Heart left ventricle (tissue), 13 donors: Measurements from ENCODE around the gene P2RY8.

ENCODE experiments used
- POLR2A ChIP-seq, 2 donors: fragments of 450-650 bp; IDR thresholded peaks; one replicate each; pipeline ENCODE4 v1.6.1; 2017; ENCODE audit warnings: antibody characterized with exemption in 2 of 2, mild to moderate bottlenecking in 2 of 2, moderate library complexity in 2 of 2
- TF ChIP-seq, protein P1 (sequence below), 12 donors: fragments of 200-600 bp; sonication (generic) in 4 of 12; IDR thresholded peaks; one replicate each; pipeline versions ENCODE4 v1.5.0 to v1.8.0; 2018 to 2022; ENCODE audit warnings: antibody characterized with exemption in 12 of 12, mild to moderate bottlenecking in 5 of 12
- donor health status: ischemic (EF 13 %, LVEDD 7.1; RV severe dilation, severe dysfunction).
- donor health status: DM: no; HTN: yes; CAD: no.
- donor health status: DM: no; HTN: no; CAD: no.
- donor health status: ischemic (EF 25% LVEDD 6.9; RV normal size, moderate dysfunction).
- donor health status: ischemic (EF 25% LVEDD 5.7; RV mildly dilated, moderate dysfunction).
- donor health status: ischemic (EF 35%, LVEDD 5.7; RV mildly dilated, moderate dysfunction).
- donor health status: nonischemic (EF 11% LVEDD 7.7; RV severe dilation, severe dysfunction).
- donor health status: DM: yes; HTN: yes; CAD: no.
- donor health status: PGD.
- donor health status: ischemic (EF 29% LVEDD 5.4; RV normal size, mild dysfunction).
- donor health status: nonischemic (EF 23%, LVEDD 6.1; RV moderate dilation, normal function).

DNA sequence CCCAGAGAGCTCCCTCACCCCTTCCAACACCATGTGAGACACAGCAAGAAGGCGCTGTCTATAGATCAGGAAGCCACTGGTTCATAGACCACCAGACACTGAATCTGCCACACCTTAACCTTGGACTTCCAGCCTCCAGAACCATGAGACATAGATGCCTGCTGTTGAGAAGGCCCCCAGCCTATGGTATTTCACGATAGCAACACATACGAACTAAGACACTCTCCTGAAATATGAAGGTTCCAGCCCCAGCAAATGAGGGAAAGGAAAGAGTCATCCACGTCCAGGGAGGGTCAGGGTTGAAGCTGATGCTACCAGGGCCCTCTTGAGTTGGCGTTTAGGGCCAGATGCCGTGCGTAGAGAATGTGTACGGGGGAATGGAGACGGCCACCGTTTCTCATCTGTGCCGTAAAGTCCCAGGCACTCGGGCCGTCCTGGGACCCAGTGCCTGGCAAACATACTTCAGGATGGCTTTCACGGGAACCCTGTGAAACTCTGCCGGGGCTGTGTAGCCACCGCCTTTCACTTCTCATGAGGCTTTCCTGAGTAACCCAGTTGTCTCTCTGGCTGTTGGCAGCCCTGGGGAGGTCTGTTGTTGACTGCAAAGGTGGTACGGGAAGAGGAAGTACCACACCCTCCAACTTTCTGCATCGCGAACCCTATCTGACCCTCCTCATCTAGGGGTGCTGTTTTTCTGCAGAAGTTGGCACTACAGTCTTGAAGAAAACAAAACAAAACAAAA, 17.7 kb upstream of the P2RY8 start:
- TF ChIP-seq, protein P1, sequence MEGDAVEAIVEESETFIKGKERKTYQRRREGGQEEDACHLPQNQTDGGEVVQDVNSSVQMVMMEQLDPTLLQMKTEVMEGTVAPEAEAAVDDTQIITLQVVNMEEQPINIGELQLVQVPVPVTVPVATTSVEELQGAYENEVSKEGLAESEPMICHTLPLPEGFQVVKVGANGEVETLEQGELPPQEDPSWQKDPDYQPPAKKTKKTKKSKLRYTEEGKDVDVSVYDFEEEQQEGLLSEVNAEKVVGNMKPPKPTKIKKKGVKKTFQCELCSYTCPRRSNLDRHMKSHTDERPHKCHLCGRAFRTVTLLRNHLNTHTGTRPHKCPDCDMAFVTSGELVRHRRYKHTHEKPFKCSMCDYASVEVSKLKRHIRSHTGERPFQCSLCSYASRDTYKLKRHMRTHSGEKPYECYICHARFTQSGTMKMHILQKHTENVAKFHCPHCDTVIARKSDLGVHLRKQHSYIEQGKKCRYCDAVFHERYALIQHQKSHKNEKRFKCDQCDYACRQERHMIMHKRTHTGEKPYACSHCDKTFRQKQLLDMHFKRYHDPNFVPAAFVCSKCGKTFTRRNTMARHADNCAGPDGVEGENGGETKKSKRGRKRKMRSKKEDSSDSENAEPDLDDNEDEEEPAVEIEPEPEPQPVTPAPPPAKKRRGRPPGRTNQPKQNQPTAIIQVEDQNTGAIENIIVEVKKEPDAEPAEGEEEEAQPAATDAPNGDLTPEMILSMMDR (IDR thresholded peaks at IDR 0.05) = no peak
- no peak for TF ChIP-seq POLR2A (IDR thresholded peaks at IDR 0.05)
